GM21381 (cell line): ENCODE results near the gene DUSP11.
"Not testable (repeated sequence)": the region's sequence is repeated elsewhere in the genome, so short reads cannot be mapped to it uniquely, and the experiment has no call there.

Experiments used
- ATAC-seq: cut with Tn5 transposase; IDR thresholded peaks from one replicate; pipeline ENCODE4 v1.9.1; 2021; ENCODE audit warnings: mild to moderate bottlenecking, moderate library complexity; ENCODE audit not compliant: unreplicated experiment

Gene DUSP11

DNA sequence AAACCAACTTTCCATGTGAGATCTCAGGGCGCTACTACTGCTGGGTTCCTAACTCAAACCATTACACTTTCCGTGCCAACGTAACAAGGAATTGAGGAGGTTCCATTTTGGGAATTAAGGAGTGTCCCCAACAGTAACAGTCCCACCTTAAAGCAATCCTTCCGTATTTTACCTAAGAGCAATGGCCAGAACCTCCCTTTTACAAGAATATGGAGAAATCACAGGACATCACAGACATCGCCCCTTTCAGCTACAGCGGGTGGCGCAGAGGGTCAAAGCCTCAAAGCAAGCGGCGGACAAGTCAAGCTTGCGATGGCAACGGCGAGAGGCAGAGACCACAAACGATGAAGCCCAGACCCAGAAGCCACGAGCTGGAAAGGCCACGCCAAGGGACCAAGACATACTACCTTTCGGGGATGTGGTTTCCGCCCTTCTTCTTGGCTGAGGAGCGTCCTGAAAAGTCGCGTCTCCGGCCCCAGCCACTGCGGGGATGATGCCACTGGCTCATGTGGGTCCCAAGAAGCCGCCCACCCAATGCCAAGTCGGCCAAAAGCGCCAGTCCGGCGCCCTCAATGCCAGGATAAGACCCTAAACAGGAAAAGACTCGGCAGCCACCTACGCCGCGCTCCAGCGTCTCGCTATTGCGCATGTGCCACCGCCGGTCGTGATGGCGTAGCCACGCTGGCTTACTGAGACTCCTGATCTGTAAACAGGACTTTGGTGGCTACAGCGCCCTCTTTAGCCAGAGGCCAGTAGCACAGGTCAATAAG lies at the start of gene DUSP11:
Gene DUSP11, minus strand, starts transcription at position 637 of the 770 bp plus-strand sequence. Its CDS starts 129 bp downstream, at position 508.
- peak; percentile 98 for ATAC-seq

DNA sequence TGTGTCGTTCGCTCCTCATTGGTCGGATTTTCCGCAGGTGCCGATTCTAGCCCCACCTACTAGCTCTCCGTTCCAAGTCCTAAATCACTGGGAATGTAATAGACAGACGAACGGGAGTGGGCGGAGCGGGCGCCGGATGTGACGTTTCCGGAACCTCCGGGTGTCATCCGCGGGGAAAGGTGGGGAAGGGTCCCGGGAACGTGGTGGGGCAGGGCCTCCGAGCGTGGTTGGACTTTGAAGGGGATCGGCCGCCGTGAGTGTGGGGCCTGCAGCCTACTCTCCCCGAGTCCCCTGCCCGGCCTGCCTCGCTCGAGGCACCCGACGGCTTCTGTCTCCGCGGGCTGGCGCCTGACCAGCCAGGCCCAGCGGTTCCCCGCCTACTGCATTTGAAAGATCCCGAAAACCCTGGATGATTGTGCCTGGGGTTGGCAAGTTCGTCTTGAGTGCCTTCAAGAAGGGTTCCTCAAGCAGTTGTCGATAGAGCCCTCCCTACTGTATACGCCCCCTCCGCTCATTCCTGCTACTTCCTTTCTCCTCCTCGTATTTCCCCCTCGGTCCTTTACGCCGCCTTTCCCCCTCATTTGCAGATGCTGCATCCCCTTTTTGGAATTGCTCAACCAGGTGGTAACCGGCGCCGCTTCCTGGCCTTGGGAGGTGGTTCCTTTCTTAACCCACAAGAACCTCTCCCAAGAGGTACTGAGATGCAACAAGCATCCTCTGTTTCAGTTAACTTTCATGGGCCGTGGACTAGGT lies 49.1 kb upstream of the DUSP11 start, which contains the start of gene STAMBP:
Gene STAMBP, plus strand, starts transcription at position 144 of the 753 bp plus-strand sequence. CDS start 1,896 bp downstream, outside the sequence.
- peak; percentile 77 for ATAC-seq

DNA sequence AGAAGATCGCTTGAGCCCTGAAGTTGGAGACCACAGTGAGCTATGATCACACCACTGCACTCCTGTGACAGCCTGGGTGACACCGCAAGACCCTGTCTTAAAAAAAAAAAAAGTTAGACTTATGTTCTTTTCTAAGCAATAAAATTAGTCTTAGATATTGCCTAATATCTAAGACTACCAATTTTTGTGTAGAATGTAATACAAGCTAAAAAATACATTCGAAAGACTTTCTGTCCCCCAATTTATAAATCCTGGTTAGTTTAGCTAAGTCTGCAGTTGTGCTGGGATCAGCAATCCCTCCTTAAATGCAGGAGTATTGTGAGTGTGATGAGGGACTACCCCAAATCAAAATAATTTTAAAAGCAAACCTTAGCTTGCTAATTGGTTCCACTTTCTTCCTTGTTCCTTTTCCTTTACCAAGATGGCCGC lies 48.5 kb upstream of the DUSP11 start:
- no peak for ATAC-seq

- ATAC-seq: no peak
Observed at GRCh38 chr2:73827660-73828388, 47.9 kb upstream of the DUSP11 start.

DNA sequence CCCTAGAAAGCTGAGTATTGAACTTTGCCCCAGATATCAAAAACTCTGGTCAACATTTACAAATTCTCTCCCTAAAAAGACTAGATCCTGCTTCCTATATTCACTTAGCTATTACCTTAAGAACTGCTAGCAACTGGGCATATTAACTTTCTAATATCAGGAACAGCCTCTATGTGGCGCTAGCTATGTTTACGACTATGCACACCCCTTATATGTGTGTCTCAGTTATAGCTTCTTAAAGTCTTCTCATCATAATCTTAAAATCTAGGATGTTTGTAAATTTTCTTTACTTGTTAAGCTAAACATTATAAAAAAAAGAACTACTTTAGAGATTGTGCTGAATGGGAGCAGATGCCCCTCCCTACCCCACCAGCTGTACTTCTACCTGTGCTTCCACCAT lies 47.1 kb upstream of the DUSP11 start:
- no peak for ATAC-seq

- ATAC-seq: no peak
Observed at GRCh38 chr2:73825408-73825807, 45.5 kb upstream of the DUSP11 start.

DNA sequence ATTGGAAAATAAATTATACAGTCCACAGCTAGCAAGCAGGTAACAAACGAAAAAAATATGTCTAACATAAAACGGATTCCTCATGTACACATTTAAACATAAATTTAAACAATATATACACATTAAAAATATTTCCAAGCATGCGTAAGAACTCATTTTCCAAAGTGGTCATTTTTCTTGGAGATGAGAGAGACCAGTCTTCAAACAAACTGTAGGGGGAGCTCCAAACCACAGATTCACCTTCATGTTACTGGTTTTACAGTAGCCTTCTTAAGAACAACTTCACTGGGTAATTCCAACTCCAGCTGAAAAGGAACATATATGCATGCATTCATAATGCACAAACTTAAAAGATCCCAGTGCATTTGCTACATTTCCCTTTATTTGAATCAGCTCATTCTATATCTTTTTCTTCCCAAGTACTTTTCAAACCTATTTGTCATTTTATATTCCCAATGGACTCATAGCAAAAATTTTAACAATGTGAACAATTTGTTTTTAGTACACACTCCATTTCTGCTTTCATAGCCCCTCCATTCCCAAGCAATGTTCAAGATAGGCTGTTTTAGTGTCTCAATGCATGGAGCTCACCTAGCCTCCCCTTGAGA lies 44.1 kb upstream of the DUSP11 start:
- ATAC-seq: no peak

GRCh38 chr2:73823416-73823815 lies 43.5 kb upstream of the DUSP11 start:
- no peak for ATAC-seq

DNA sequence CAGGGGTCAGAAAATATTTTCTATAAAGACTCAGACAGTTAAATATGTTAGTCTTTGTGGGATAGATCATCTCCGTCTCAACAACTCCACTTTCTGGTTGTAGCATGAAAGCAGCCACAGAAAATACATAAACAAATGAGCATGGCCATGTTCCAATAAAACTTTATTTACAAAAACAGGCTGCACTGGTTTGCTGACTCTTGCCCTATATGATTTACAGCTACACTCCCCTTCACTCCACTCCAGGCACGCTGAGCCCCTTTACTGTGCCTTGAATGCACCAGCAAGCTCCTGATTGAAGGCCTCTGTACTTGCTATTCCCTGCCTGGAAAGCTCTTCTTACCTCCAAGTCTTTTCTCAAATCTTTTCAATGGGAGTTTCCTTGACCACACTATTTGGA lies 43.1 kb upstream of the DUSP11 start:
- no peak for ATAC-seq

GRCh38 chr2:73822276-73822675 lies 42.4 kb upstream of the DUSP11 start:
- ATAC-seq: peak; percentile 61

DNA sequence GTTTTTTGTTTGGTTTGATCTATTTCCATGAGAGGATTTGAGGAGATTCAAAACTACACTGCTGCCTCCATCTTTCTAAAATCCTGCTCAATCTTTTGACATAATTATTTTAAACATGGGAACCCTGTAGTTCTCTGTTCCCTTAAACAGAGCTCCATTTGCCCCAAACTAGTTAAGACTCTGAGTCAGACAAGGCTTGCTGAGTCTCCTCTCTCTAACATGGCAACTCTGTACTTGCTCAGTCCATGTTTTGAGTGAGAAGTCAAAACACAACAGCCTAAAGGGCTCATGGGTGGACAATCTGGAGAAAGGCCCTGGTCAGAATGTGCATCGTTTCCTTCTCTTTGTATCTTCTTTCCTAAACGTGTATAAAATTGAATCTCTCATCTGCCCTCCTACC lies 41.8 kb upstream of the DUSP11 start:
- no peak for ATAC-seq

DNA sequence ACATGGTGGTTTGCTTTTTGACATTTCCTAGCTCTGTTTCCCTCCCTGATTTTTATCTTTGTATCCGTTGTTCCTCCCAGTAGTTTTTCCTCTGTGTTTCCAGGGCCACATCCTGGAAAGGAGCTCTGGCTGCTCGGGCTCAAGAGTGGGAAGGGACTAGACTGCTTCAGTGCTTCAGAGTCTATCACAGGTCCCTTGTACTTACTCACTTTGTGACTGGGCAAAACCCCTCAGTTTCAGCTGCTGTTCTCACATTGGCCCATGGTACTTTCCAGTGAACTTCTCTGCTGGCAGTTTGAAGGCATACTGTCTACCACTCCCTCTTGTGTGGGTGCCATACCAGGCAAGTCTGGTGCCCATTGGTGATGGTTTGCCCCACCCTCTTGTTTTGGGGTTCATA lies 41.3 kb upstream of the DUSP11 start:
- ATAC-seq: peak; percentile 74

DNA sequence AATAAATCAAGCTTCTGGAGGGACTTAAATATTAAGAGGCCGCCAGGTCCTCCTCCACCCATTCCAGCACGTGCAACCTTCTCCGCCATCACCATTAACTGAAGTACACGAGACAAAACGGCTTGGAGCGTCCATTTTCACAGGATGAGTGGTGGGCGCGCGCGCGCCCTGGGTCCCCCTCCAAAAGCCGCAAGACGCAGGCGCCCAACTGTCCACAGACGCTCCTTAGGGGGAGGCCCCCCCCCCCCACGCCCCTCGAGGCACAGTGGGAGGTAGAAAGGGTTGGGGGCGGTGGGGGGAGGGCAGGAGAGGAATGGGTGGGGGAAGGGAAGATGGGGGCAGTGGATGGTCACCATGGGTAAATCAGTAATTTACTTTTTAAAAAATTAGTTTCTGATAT lies 38.4 kb upstream of the DUSP11 start:
- ATAC-seq: no peak

GRCh38 chr2:73812635-73813034 lies 32.7 kb upstream of the DUSP11 start:
- ATAC-seq: no peak

DNA sequence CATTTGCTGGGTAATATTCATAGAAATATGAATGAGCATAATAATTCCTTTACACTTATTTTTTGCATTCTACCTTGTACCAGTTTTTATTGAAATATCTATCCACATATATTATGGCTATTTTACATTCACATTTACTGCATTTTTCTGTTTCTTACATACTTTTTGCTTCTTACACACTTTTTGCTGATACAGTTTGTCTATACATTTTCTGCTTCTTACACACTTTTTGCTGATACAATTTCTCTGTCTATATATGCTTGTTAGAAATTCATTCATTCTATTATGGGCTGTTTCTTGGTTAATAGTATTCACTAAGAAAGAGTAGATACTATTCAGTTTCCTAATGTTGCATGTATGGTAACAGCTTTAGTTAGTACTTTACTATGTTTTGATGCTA lies 32.0 kb upstream of the DUSP11 start:
- ATAC-seq: no peak

- not testable (repeated sequence) for ATAC-seq
Observed at GRCh38 chr2:73783883-73784282, 4.0 kb upstream of the DUSP11 start, which contains the start of gene C2orf78. C2orf78 (plus strand) TSS chr2:73784183; CDS start chr2:73784310, 127 bp downstream.

DNA sequence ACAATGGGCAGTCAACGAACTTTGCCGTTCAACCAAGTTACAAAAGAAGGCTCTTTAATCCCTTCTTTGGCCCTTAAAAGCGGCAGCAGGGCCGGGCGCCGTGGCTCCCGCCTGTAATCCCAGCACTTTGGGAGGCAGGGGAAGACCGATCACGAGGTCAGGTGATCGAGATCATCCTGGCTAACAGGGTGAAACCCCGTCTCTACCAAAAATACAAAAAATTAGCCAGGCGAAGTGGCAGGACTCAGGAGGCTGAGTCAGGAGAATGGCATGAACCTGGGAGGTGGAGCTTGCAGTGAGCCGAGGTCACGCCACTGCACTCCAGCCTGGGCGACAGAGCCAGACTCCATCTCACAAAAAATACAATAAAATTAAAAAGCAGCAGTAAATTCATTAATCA lies 3.5 kb upstream of the DUSP11 start:
- ATAC-seq: not testable (repeated sequence)

- no peak for ATAC-seq
Observed at GRCh38 chr2:73780237-73780582, 307 bp upstream of the DUSP11 start.

DNA sequence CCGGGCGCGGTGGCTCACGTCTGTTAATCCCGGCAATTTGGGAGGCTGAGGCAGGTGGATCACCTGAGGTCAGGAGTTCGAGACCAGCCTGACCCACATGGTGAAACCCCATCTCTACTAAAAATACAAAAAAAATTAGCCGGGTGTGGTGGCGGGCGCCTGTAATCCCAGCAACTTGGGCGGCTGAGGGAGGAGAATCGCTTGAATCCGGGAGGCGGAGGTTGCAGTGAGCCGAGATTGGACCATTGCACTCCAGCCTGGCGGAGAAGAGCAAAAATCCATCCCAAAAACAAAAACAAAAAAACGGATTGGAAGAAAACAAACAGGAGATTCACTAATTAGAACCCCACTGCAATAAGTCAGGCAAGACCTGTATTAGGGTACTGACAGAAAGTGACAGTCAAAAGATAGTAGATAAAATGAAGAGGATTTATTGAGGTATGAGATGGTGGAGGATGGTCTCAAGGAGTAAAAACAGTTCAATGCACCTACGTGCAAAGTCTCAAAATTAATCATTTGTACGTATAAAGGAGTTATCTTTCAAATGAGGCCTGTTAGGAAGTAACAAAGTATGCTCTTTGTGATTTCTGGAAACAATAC lies 936 bp downstream of the DUSP11 start:
- not testable (repeated sequence) for ATAC-seq

GRCh38 chr2:73776869-73777519 lies 2.9 kb downstream of the DUSP11 start:
- ATAC-seq: no peak
